Keratinocyte (primary cell): Measurements from ENCODE around the gene FAM210B. TPM values are rescaled to one million over a fixed set of nuclear protein-coding genes. Genes with fewer than 3 reads are reported as not detected.

ENCODE experiments used
- DNase-seq: peaks from one replicate; pipeline ENCODE4 v3.0.0-alpha.2; 2011; ENCODE audit warnings: low read depth, missing footprints, low spot score
- FAIRE-seq: peaks from 2 replicates; lab custom pipeline; 2011; peaks lifted over from hg19 to GRCh38; lab: Jason Lieb, UNC
- H2AFZ ChIP-seq: 2 replicates; pipeline ENCODE4 v1.6.0; 2012; ENCODE audit warnings: low read length, control low read depth, inconsistent platforms; ENCODE audit not compliant: control insufficient read depth
- H3K27ac ChIP-seq: 2 replicates; pipeline ENCODE4 v1.5.1; 2011; ENCODE audit warnings: low read length; ENCODE audit not compliant: control insufficient read depth, insufficient read depth
- H3K27me3 ChIP-seq: 3 replicates; pipeline ENCODE4 v1.6.0; 2011; ENCODE audit warnings: low read length; ENCODE audit not compliant: control insufficient read depth, insufficient read depth; ENCODE audit errors: extremely low read depth
- H3K36me3 ChIP-seq, 2 experiments: 2 replicates in 1 of 2; 3 replicates in 1 of 2; pipeline ENCODE4 v1.5.1; 2011; ENCODE audit warnings: low read length in 2 of 2, mild to moderate bottlenecking in 1 of 2; ENCODE audit not compliant: control insufficient read depth in 2 of 2, insufficient read depth in 2 of 2; ENCODE audit errors: extremely low read depth in 1 of 2
- H3K4me1 ChIP-seq: 3 replicates; pipeline ENCODE4 v1.5.1; 2011; ENCODE audit warnings: low read length; ENCODE audit not compliant: control insufficient read depth, insufficient read depth; ENCODE audit errors: extremely low read depth
- H3K4me2 ChIP-seq: 3 replicates; pipeline ENCODE4 v1.6.0; 2011; ENCODE audit warnings: low read depth, low read length; ENCODE audit not compliant: control insufficient read depth, insufficient read depth; ENCODE audit errors: extremely low read depth
- H3K4me3 ChIP-seq, 3 experiments: fragments of 200-600 bp in 1 of 3; sonication (generic) in 1 of 3; 2 replicates in 2 of 3; 3 replicates in 1 of 3; pipeline ENCODE4 v1.5.1; 2011 to 2016; ENCODE audit warnings: low read length in 3 of 3, mild to moderate bottlenecking in 3 of 3, control low read depth in 2 of 3, inconsistent platforms in 1 of 3, low read depth in 1 of 3, mixed read lengths in 1 of 3, mixed run types in 1 of 3, moderate library complexity in 1 of 3; ENCODE audit not compliant: control insufficient read depth in 2 of 3, insufficient read depth in 2 of 3; ENCODE audit errors: extremely low read depth in 1 of 3
- H3K79me2 ChIP-seq: 2 replicates; pipeline ENCODE4 v1.6.0; 2012; ENCODE audit warnings: low read length; ENCODE audit not compliant: control insufficient read depth, insufficient read depth
- H3K9ac ChIP-seq: 3 replicates; pipeline ENCODE4 v1.6.0; 2011; ENCODE audit warnings: low read length; ENCODE audit not compliant: control insufficient read depth, insufficient read depth; ENCODE audit errors: extremely low read depth
- H3K9me1 ChIP-seq: 3 replicates; pipeline ENCODE4 v1.6.0; 2011; ENCODE audit warnings: low read length; ENCODE audit not compliant: control insufficient read depth, insufficient read depth; ENCODE audit errors: extremely low read depth
- H3K9me3 ChIP-seq: 2 replicates; pipeline ENCODE4 v1.5.1; 2012; ENCODE audit warnings: low read depth, low read length; ENCODE audit not compliant: control insufficient read depth
- H4K20me1 ChIP-seq: 3 replicates; pipeline ENCODE4 v1.6.0; 2011; ENCODE audit warnings: low read length; ENCODE audit not compliant: control insufficient read depth, insufficient read depth; ENCODE audit errors: extremely low read depth
- EZH2 ChIP-seq: IDR thresholded peaks from one replicate; pipeline ENCODE4 v1.6.1; 2012; ENCODE audit warnings: inconsistent platforms, mild to moderate bottlenecking, low read length, moderate library complexity
- dilution Hi-C: fragments of 300-500 bp; cut with MboI; formaldehyde crosslinking; loops from one replicate; pipeline ENCODE4 v1.7.0; 2020; ENCODE audit warnings: low sequenced_read_pairs; ENCODE audit not compliant: extremely low pct_ligation_motif_present
- polyA plus RNA-seq, 5 experiments: library from polyadenylated mRNA; depleted of rRNA in 3 of 5; stranded (reverse) in 3 of 5; stranded (forward) in 1 of 5; unstranded in 1 of 5; fragments of >200 nt; gene quantifications; 1 replicate in 1 of 5; 2 replicates in 3 of 5; 3 replicates in 1 of 5; pipeline versions ENCODE4 v1.2.1 to v1.2.3, GENCODE V29; 2011 to 2012; ENCODE audit warnings: missing spikeins in 2 of 5, low read depth in 1 of 5, low replicate concordance in 1 of 5
- TF ChIP-seq, protein P1 (sequence below), 3 experiments: IDR thresholded peaks in 1 of 3; conservative IDR thresholded peaks in 1 of 3; optimal IDR thresholded peaks in 1 of 3; 2 replicates in 2 of 3; 3 replicates in 1 of 3; pipeline versions ENCODE3 to v1.5.1; 2011; ENCODE audit warnings: low read length in 3 of 3, mild to moderate bottlenecking in 3 of 3, moderate library complexity in 2 of 3, control low read depth in 1 of 3, inconsistent platforms in 1 of 3; ENCODE audit not compliant: insufficient read depth in 2 of 3; ENCODE audit errors: extremely low read depth in 1 of 3

Gene FAM210B
- polyA plus RNA-seq, 1 donor (not counting 4 experiments of a cell fraction or from before 2014, with no cell fraction given): 34.5 TPM

DNA sequence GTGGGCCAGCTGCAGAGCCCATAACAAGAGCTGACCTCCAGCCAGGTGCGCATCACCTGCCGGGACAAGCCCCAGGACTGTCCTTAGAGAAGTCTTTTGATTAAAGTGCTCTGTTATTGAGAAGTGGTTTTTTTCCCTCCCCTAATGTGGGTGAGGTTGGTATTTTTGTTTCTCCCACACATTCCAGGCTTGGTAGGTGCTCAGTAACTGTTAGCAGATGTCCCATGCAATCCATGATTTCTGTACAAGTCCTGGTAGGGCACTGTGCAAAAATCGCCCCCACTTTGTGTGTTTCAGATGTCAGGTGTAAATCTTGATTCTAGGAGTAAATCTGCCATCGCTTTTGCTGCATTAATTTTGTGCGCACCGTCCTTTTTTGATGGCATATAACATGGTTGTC, 4.7 kb downstream of the FAM210B start:
- Histone ChIP-seq H3K27ac (no peak overlapping the region), H3K27me3 (no peaks in the 10 kb centered on the region), H3K4me1 (peaks cover 10% of the 10 kb centered on the region), H3K9ac (no peak overlapping the region), H3K36me3 (peaks cover 4 to 8% of the 10 kb centered on the region in 2 experiments), H2AFZ (no peak overlapping the region), H3K4me2 (no peak overlapping the region), H3K4me3 (no peak overlapping the region), H3K79me2 (peaks cover 8% of the 10 kb centered on the region), H3K9me1 (peaks cover 3% of the 10 kb centered on the region), H4K20me1 (no peaks in the 10 kb centered on the region), H3K9me3 (no peaks in the 10 kb centered on the region)
- no peak for TF ChIP-seq EZH2
- TF ChIP-seq, protein P1, sequence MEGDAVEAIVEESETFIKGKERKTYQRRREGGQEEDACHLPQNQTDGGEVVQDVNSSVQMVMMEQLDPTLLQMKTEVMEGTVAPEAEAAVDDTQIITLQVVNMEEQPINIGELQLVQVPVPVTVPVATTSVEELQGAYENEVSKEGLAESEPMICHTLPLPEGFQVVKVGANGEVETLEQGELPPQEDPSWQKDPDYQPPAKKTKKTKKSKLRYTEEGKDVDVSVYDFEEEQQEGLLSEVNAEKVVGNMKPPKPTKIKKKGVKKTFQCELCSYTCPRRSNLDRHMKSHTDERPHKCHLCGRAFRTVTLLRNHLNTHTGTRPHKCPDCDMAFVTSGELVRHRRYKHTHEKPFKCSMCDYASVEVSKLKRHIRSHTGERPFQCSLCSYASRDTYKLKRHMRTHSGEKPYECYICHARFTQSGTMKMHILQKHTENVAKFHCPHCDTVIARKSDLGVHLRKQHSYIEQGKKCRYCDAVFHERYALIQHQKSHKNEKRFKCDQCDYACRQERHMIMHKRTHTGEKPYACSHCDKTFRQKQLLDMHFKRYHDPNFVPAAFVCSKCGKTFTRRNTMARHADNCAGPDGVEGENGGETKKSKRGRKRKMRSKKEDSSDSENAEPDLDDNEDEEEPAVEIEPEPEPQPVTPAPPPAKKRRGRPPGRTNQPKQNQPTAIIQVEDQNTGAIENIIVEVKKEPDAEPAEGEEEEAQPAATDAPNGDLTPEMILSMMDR (optimal IDR thresholded peaks at IDR 0.05 in 1 of 3, IDR thresholded peaks at IDR 0.05 in 1 of 3, conservative IDR thresholded peaks at IDR 0.05 in 1 of 3; ENCODE audit: extremely low read depth in 1 of 3, insufficient read depth in 2 of 3, low read length in 3 of 3): no peak
- DNase-seq: no peak
- FAIRE-seq: no peak
- dilution Hi-C loops: no loop called here

DNA sequence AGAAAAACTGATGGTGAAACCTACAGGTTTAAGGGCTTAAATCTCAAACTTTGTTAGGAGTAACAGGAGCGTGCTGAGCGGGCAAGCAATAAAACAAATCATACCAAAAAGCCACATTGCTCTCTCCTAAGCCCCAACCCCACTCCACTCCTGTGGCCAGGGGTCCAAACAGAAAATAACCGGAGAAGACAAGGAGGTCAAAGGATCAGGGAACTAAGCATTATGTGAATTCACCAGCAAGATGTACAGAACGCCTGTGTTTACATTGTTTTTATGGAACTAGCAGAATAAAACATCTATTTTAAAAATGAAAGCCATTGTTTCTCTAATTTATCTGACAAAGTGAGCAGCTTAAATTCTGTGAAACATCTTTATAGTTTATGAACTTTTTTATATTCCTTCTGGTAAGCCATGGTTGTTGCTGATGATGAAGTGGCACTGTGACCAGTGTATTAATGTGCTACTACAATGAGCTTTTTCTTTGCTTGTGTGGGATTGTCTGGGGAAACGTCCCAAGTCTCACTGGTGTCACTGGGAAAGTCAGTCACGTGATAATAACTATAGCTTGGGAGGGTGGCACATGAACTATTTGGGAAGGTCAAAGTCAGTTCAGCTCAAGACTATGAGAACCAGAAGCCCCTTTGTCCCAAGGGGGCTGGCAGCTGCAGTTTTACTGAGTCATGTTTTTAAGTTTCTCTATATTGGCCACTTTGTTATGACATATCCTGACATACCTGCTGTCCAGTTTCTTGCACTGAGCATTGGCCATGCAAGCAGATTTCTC, 9.8 kb downstream of the FAM210B start:
- Histone ChIP-seq H3K27ac (no peak overlapping the region), H3K4me3 (no peak overlapping the region), H3K4me1 (peaks cover under 1% of the 10 kb centered on the region), H3K9ac (no peak overlapping the region), H3K36me3 (peaks cover 8 to 17% of the 10 kb centered on the region in 2 experiments), H2AFZ (no peak overlapping the region), H3K9me1 (peaks cover 2% of the 10 kb centered on the region), H4K20me1 (no peaks in the 10 kb centered on the region), H3K4me2 (no peak overlapping the region), H3K79me2 (peaks cover 3% of the 10 kb centered on the region), H3K9me3 (no peaks in the 10 kb centered on the region), H3K27me3 (no peaks in the 10 kb centered on the region)
- DNase-seq (no peak), FAIRE-seq (no peak)
- TF ChIP-seq, protein P1 (optimal IDR thresholded peaks at IDR 0.05 in 1 of 3, IDR thresholded peaks at IDR 0.05 in 1 of 3, conservative IDR thresholded peaks at IDR 0.05 in 1 of 3; ENCODE audit: extremely low read depth in 1 of 3, insufficient read depth in 2 of 3, low read length in 3 of 3): no peak
- TF ChIP-seq EZH2: no peak
- dilution Hi-C loops: no loop called here
